H1 (cell line): ENCODE measurements around the gene EPHA2. TPM values are rescaled to one million over a fixed set of nuclear protein-coding genes. Genes with fewer than 3 reads are reported as not detected.

Experiments used
- CTCF ChIA-PET: fragments of 300-600 bp; sonication (Branson Sonifier 250); formaldehyde crosslinking; loops from one replicate; lab custom pipeline; 2021; ENCODE audit not compliant: partially characterized antibody; lab: Charles Lee
- POLR2A ChIA-PET: fragments of 300-600 bp; sonication (Branson Sonifier 250); formaldehyde crosslinking; loops from one replicate; lab custom pipeline; 2021; ENCODE audit warnings: inconsistent platforms; ENCODE audit not compliant: partially characterized antibody; lab: Charles Lee
- DNase-seq, 2 experiments: peaks; one replicate each; pipeline versions ENCODE4 v3.0.0 to v3.0.0-alpha.2; 2010 to 2022; ENCODE audit warnings: low spot score in 2 of 2, low read depth in 1 of 2, mixed read lengths in 1 of 2
- FAIRE-seq: peaks from 2 replicates; lab custom pipeline; 2011; peaks lifted over from hg19 to GRCh38; lab: Jason Lieb, UNC
- H2AFZ ChIP-seq: 2 replicates; pipeline ENCODE4 v1.8.1; 2012; ENCODE audit warnings: low read length, inconsistent platforms
- H2AK5ac ChIP-seq: 2 replicates; pipeline ENCODE4 v1.6.1; 2013; ENCODE audit warnings: low read depth, low read length
- H2BK120ac ChIP-seq: replicated peaks from 2 replicates; pipeline ENCODE3; 2013; ENCODE audit warnings: low read depth, low read length, inconsistent platforms
- H2BK12ac ChIP-seq: 2 replicates; pipeline ENCODE4 v1.6.1; 2013; ENCODE audit warnings: low read depth, low read length
- H2BK15ac ChIP-seq: 2 replicates; pipeline ENCODE4 v1.6.1; 2013; ENCODE audit warnings: low read length
- H2BK20ac ChIP-seq: 2 replicates; pipeline ENCODE4 v1.6.1; 2013; ENCODE audit warnings: low read length
- H2BK5ac ChIP-seq: 2 replicates; pipeline ENCODE4 v1.6.1; 2013; ENCODE audit warnings: low read depth, low read length
- H3K14ac ChIP-seq: 2 replicates; pipeline ENCODE4 v1.6.1; 2013; ENCODE audit warnings: inconsistent platforms; ENCODE audit not compliant: insufficient read length
- H3K18ac ChIP-seq: 2 replicates; pipeline ENCODE4 v1.6.1; 2013; ENCODE audit warnings: low read length; ENCODE audit errors: extremely low read depth
- H3K23ac ChIP-seq: 2 replicates; pipeline ENCODE4 v1.6.1; 2013; ENCODE audit warnings: inconsistent platforms; ENCODE audit not compliant: insufficient read length
- H3K23me2 ChIP-seq: 2 replicates; pipeline ENCODE4 v1.6.1; 2013; ENCODE audit warnings: low read depth, low read length
- H3K27ac ChIP-seq: 2 replicates; pipeline ENCODE4 v1.6.1; 2011; ENCODE audit warnings: low read depth, low read length, inconsistent platforms
- H3K27me3 ChIP-seq, 4 experiments: replicated peaks in 1 of 4; 1 replicate in 1 of 4; 2 replicates in 3 of 4; pipeline versions ENCODE4 v1.6.1 to v1.8.1; 2011 to 2013; ENCODE audit warnings: low read length in 3 of 4, mild to moderate bottlenecking in 3 of 4, inconsistent platforms in 2 of 4, mixed read lengths in 2 of 4, moderate library complexity in 1 of 4; ENCODE audit not compliant: control insufficient read depth in 3 of 4, insufficient read depth in 3 of 4; ENCODE audit errors: extremely low read depth in 1 of 4
- H3K36me3 ChIP-seq, 4 experiments: 2 replicates each; pipeline versions ENCODE4 v1.6.1 to v1.8.1; 2011 to 2013; ENCODE audit warnings: mild to moderate bottlenecking in 4 of 4, low read length in 3 of 4, moderate library complexity in 2 of 4, control low read depth in 1 of 4, inconsistent platforms in 1 of 4; ENCODE audit not compliant: insufficient read depth in 4 of 4, control insufficient read depth in 2 of 4
- H3K4ac ChIP-seq: replicated peaks from 2 replicates; pipeline ENCODE3; 2013; ENCODE audit warnings: low read length, low read depth, mixed read lengths, inconsistent platforms; ENCODE audit not compliant: insufficient read length
- H3K4me1 ChIP-seq, 4 experiments: replicated peaks in 1 of 4; 1 replicate in 1 of 4; 2 replicates in 3 of 4; pipeline versions ENCODE4 v1.6.1 to v1.8.1; 2011 to 2013; ENCODE audit warnings: low read length in 3 of 4, inconsistent platforms in 2 of 4, mixed read lengths in 1 of 4; ENCODE audit not compliant: insufficient read depth in 4 of 4, control insufficient read depth in 3 of 4
- H3K4me2 ChIP-seq, 2 experiments: 2 replicates each; pipeline versions ENCODE4 v1.6.1 to v1.8.1; 2011 to 2013; ENCODE audit warnings: low read depth in 2 of 2, low read length in 2 of 2, control low read depth in 1 of 2, inconsistent platforms in 1 of 2, mild to moderate bottlenecking in 1 of 2; ENCODE audit not compliant: insufficient read depth in 1 of 2
- H3K4me3 ChIP-seq, 4 experiments: fragments of 200-600, 300-600 bp in 1 of 4; sonication (generic), shearing (Covaris generic), sonication (Bioruptor Twin) in 1 of 4; 2 replicates each; pipeline versions ENCODE4 v1.5.1 to v1.8.1; 2011 to 2016; ENCODE audit warnings: low read length in 4 of 4, low read depth in 3 of 4, control low read depth in 2 of 4, inconsistent platforms in 2 of 4, mild to moderate bottlenecking in 2 of 4, mixed read lengths in 1 of 4, moderate library complexity in 1 of 4; ENCODE audit not compliant: insufficient read depth in 2 of 4; ENCODE audit errors: extremely low read depth in 1 of 4
- H3K56ac ChIP-seq: replicated peaks from 2 replicates; pipeline ENCODE3; 2013; ENCODE audit warnings: low read depth, mild to moderate bottlenecking, mixed read lengths, low read length, inconsistent platforms; ENCODE audit not compliant: insufficient read length
- H3K79me1 ChIP-seq: 2 replicates; pipeline ENCODE4 v1.6.1; 2013; ENCODE audit warnings: low read depth, low read length, control low read depth
- H3K79me2 ChIP-seq, 2 experiments: 2 replicates each; pipeline versions ENCODE4 v1.6.1 to v1.8.1; 2012 to 2013; ENCODE audit warnings: low read length in 2 of 2, mild to moderate bottlenecking in 2 of 2, inconsistent platforms in 1 of 2; ENCODE audit not compliant: insufficient read depth in 2 of 2, control insufficient read depth in 1 of 2
- H3K9ac ChIP-seq, 4 experiments: replicated peaks in 1 of 4; 1 replicate in 1 of 4; 2 replicates in 3 of 4; pipeline versions ENCODE4 v1.6.1 to v1.8.1; 2011 to 2013; ENCODE audit warnings: low read depth in 3 of 4, low read length in 3 of 4, control low read depth in 2 of 4, mild to moderate bottlenecking in 2 of 4, moderate library complexity in 2 of 4, inconsistent platforms in 1 of 4; ENCODE audit errors: extremely low read depth in 1 of 4
- H3K9me3 ChIP-seq, 2 experiments: 2 replicates each; pipeline versions ENCODE4 v1.6.1 to v1.8.1; 2012 to 2013; ENCODE audit warnings: mild to moderate bottlenecking in 2 of 2, moderate library complexity in 2 of 2, control low read depth in 1 of 2, inconsistent platforms in 1 of 2, low read depth in 1 of 2, low read length in 1 of 2, mixed read lengths in 1 of 2; ENCODE audit not compliant: insufficient read depth in 2 of 2
- H4K20me1 ChIP-seq, 2 experiments: replicated peaks in 1 of 2; 2 replicates each; pipeline versions ENCODE3 to v1.8.1; 2011 to 2013; ENCODE audit warnings: inconsistent platforms in 2 of 2, low read length in 2 of 2, mild to moderate bottlenecking in 1 of 2; ENCODE audit not compliant: insufficient read depth in 2 of 2, control insufficient read depth in 1 of 2
- H4K5ac ChIP-seq: 2 replicates; pipeline ENCODE4 v1.6.1; 2013; ENCODE audit warnings: low read length, low read depth, mixed read lengths, inconsistent platforms; ENCODE audit not compliant: insufficient read length
- H4K8ac ChIP-seq: 2 replicates; pipeline ENCODE4 v1.8.0; 2013; ENCODE audit warnings: mild to moderate bottlenecking, moderate library complexity, low read length, inconsistent platforms; ENCODE audit not compliant: insufficient read depth; ENCODE audit errors: extremely low read depth
- H4K91ac ChIP-seq: replicated peaks from 2 replicates; pipeline ENCODE3; 2013; ENCODE audit warnings: low read length, mixed read lengths, inconsistent platforms; ENCODE audit not compliant: insufficient read length
- CTCF ChIP-seq, 3 experiments: IDR thresholded peaks; 1 replicate in 2 of 3; 2 replicates in 1 of 3; pipeline versions ENCODE4 v1.5.1 to v1.6.1; 2011; ENCODE audit warnings: low read length in 3 of 3, mild to moderate bottlenecking in 3 of 3, inconsistent platforms in 2 of 3, low read depth in 1 of 3, moderate library complexity in 1 of 3; ENCODE audit not compliant: insufficient read depth in 1 of 3; ENCODE audit errors: control extremely low read depth in 1 of 3
- NRF1 ChIP-seq: IDR thresholded peaks from 2 replicates; pipeline ENCODE4 v1.6.1; 2011; ENCODE audit warnings: mild to moderate bottlenecking, low read depth, low read length, improper control_type of control experiment
- WGBS, 2 experiments: shearing (Covaris generic) in 1 of 2; methylation state at CpG; one replicate each; pipeline versions ENCODE4 v1.1.6 to v1.1.7; 2013 to 2015; ENCODE audit warnings: low lambda C conversion rate in 2 of 2, mixed read lengths in 2 of 2, inconsistent platforms in 1 of 2, low coverage in 1 of 2, missing lambda C conversion rate in 1 of 2; ENCODE audit not compliant: insufficient replicate concordance in 2 of 2, insufficient coverage in 1 of 2, insufficient read length in 1 of 2; ENCODE audit errors: extremely low coverage in 1 of 2, missing lambda C conversion rate in 1 of 2; 5-methylcytosine and 5-hydroxymethylcytosine counted together
- long read RNA-seq, 2 experiments: library from RNA in 1 of 2; library from capped mRNA in 1 of 2; stranded (forward); transcript quantifications; one replicate each; pipeline ENCODE4 v2.0.0, GENCODE V29; 2021; ENCODE audit warnings: inconsistent platforms in 1 of 2
- polyA minus RNA-seq, 3 experiments: library from RNA; depleted of rRNA, polyadenylated mRNA; stranded (reverse); fragments of >200 nt; gene quantifications; 1 replicate in 2 of 3; 2 replicates in 1 of 3; pipeline ENCODE4 v1.2.3, GENCODE V29; 2011
- polyA plus RNA-seq, 7 experiments: library from polyadenylated mRNA; depleted of rRNA in 3 of 7; stranded (reverse) in 5 of 7; unstranded in 2 of 7; fragments of >200 nt in 5 of 7; fragments of 200-250 nt in 2 of 7; gene quantifications; 1 replicate in 5 of 7; 2 replicates in 1 of 7; 4 replicates in 1 of 7; pipeline versions ENCODE4 v1.2.1 to v1.2.3, GENCODE V29; 2011 to 2013; ENCODE audit warnings: missing spikeins in 2 of 7, mixed read lengths in 2 of 7
- total RNA-seq: library from RNA; stranded (reverse); fragmentation: NEBNext Ultra II Directional; extraction: Animal tissue kit (Norgen Biotek cat#: 25700); gene quantifications from 2 replicates; pipeline ENCODE4 v1.2.1, GENCODE V29; 2021
- TF ChIP-seq, protein P1 (sequence below): IDR thresholded peaks from 2 replicates; pipeline ENCODE4 v1.6.1; 2012; ENCODE audit warnings: inconsistent platforms

Gene EPHA2
- total RNA-seq = 28.4 and 33.6 TPM in 2 replicates
- 26.8 and 42.2 TPM in 2 replicates for polyA plus RNA-seq (2011; rRNA removed)
- 24.2 TPM for polyA plus RNA-seq (2011; cell fraction: cytosol; rRNA removed)
- 69.5 TPM for polyA plus RNA-seq (2011; cell fraction: nucleus; rRNA removed)
- 23.3 to 29.4 TPM (median 24.9 TPM) in 4 replicates for polyA plus RNA-seq (2012, experiment 1 of 2)
- 28.9 TPM for polyA plus RNA-seq (2012, experiment 2 of 2)
- polyA plus RNA-seq (2013, experiment 1 of 2) = 33.8 TPM
- 33.1 TPM for polyA plus RNA-seq (2013, experiment 2 of 2)
- polyA minus RNA-seq (2011; rRNA and poly(A)+ RNA removed) = 44.2 and 53.8 TPM in 2 replicates
- 30.1 TPM for polyA minus RNA-seq (2011; cell fraction: cytosol; rRNA and poly(A)+ RNA removed)
- 34.1 TPM for polyA minus RNA-seq (2011; cell fraction: nucleus; rRNA and poly(A)+ RNA removed)
- long read RNA-seq, experiment 1, partial matches to known transcripts = 11 of 23 reads
- long read RNA-seq, experiment 1, other reads (novel, unspliced or antisense) = 11 of 23 reads
- long read RNA-seq, experiment 2, partial matches to known transcripts = 1 of 2 reads
- long read RNA-seq, experiment 2, other reads (novel, unspliced or antisense) = 1 of 2 reads

DNA sequence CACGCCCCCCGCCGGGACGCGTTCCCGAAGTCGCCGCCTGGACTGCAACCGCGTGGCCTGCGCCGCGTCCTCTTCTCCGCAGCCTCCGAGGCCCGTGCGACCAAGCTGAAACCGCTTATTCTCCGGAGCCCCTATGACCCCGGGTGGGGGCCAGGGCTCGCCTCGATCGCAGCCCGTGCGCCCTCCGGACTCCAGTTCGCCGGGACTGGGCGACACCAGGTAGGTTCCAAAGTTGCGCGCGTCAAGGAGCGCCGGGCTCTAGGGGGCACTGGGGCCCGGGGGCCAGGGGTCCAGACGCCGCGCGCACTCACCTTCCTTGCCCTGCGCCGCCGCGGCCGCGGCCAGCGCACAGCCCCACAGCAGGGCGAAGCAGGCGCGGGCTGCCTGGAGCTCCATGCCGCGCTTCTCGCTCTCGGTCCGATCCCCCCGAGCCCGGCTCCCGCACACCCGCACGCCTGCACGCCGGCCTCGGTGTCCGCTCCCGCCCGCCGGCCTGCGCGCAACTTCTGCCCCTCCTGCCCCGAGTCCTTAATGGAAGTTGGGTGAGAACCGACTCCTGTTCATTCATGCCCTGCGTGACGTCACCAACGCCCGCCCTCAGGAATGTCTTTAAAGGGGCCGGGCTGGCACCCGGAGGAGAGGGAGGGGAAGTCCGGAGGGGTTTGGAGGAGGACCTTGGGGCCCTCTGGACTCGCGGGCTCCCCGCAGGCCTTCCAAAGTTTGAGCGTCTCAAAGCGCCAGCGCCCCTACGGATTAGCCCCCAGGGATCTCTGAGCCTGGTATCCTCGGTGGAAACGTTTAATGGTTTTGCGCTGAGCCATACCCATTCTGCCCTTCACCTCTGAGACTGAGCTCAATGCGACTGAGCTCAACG is at the start of gene EPHA2:
EPHA2 (minus strand) TSS at position 533 of the 874 bp plus-strand sequence; CDS start at position 396, 137 bp downstream.
- Histone ChIP-seq H3K18ac (peak within 1 kb of the TSS; percentile 97), H3K9me3 (no peaks in the 10 kb centered on the region), H2BK5ac (peak within 1 kb of the TSS; percentile 88; the same call in 1 of the 2 replicates), H3K4me2 (peak within 1 kb of the TSS; percentile 64 to 99), H2BK12ac (peak within 1 kb of the TSS; percentile 95; the same call in 1 of the 2 replicates), H3K14ac (no peak within 1 kb of the TSS), H3K27ac (peak within 1 kb of the TSS; percentile 53; the same call in 1 of the 2 replicates), H2AK5ac (peak within 1 kb of the TSS; percentile 60; the same call in 1 of the 2 replicates), H3K27me3 (peaks cover 0 to 10% (median 6%) of the 10 kb centered on the region in 4 experiments; a peak in 4 of 7 replicates), H4K20me1 (peaks cover 10 to 14% of the 10 kb centered on the region in 2 experiments), H3K79me1 (peaks cover 4% of the 10 kb centered on the region), H2BK15ac (peak within 1 kb of the TSS; percentile 81; the same call in 1 of the 2 replicates), H4K8ac (peak within 1 kb of the TSS; percentile 92), H3K4me3 (peak within 1 kb of the TSS; percentile 70 to 87 (median 81)), H2BK120ac (peak within 1 kb of the TSS; percentile 90), H3K23me2 (peaks cover 16% of the 10 kb centered on the region), H3K4ac (no peak within 1 kb of the TSS), H3K9ac (peak within 1 kb of the TSS; percentile 58 to 93 (median 60)), H4K5ac (peak within 1 kb of the TSS; percentile 62), H3K4me1 (peaks cover 5 to 41% (median 30%) of the 10 kb centered on the region in 4 experiments), H2AFZ (peak within 1 kb of the TSS; percentile 14; the same call in 1 of the 2 replicates), H3K56ac (peak within 1 kb of the TSS; percentile 36), H4K91ac (peak within 1 kb of the TSS; percentile 91), H3K79me2 (peaks cover 9 to 46% of the 10 kb centered on the region in 2 experiments; a peak in 3 of 4 replicates), H3K23ac (no peak within 1 kb of the TSS), H3K36me3 (no peaks in the 10 kb centered on the region), H2BK20ac (peak within 1 kb of the TSS; percentile 95; the same call in 1 of the 2 replicates)
- CTCF ChIA-PET = interaction anchor here (0.9 to 14.5 kb wide), 17 partner anchors 8 to 83 kb away, joined by 3 to 202 read pairs (median 6); partner anchors contain the start of gene FAM131C
- WGBS, 2 experiments = 3% methylated on average over 60 of the region's 89 CpGs; no CpG with 5 or more reads in 1 of the 2 experiments
- POLR2A ChIA-PET = interaction anchor here (0.7 to 8.4 kb wide), 18 partner anchors 10 to 272 kb away, joined by 3 to 104 read pairs (median 4); partner anchors contain the start of gene ARHGEF19
- DNase-seq (peak; percentile 75 to 96), FAIRE-seq (no peak)
- TF ChIP-seq NRF1 (no peak; the same call in 1 of the 2 replicates), CTCF (IDR thresholded peaks at IDR 0.05; ENCODE audit: control extremely low read depth in 1 of 3, insufficient read depth in 1 of 3, low read depth in 1 of 3, low read length in 3 of 3) (no peak)
- TF ChIP-seq, protein P1, sequence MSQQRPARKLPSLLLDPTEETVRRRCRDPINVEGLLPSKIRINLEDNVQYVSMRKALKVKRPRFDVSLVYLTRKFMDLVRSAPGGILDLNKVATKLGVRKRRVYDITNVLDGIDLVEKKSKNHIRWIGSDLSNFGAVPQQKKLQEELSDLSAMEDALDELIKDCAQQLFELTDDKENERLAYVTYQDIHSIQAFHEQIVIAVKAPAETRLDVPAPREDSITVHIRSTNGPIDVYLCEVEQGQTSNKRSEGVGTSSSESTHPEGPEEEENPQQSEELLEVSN = peak; percentile 48
